ENCODE measurements around the gene SLX4IP.

SLX4IP gene

GRCh38 chr20:10665791-10666190, 230.7 kb downstream of the SLX4IP start:
- Histone ChIP-seq H3K9me3 (ENCODE audit: control insufficient read depth, insufficient read depth, low read length) (no peaks in the 10 kb centered on the region), H3K36me3 (ENCODE audit: insufficient read depth, low read length) (peaks cover 18% of the 10 kb centered on the region), H3K4me1 (ENCODE audit: insufficient read depth, low read length) (peaks cover 49% of the 10 kb centered on the region), H3K9ac (ENCODE audit: low read depth, low read length) (no peak overlapping the region)

- Histone ChIP-seq H3K9me3 (ENCODE audit: control insufficient read depth, insufficient read depth, low read length) (no peaks in the 10 kb centered on the region), H3K36me3 (ENCODE audit: insufficient read depth, low read length) (peaks cover 16% of the 10 kb centered on the region), H3K4me1 (ENCODE audit: insufficient read depth, low read length) (peaks cover 48% of the 10 kb centered on the region), H3K9ac (ENCODE audit: low read depth, low read length) (no peak overlapping the region)
Measured at GRCh38 chr20:10666221-10667076, 231.3 kb downstream of the SLX4IP start.

DNA sequence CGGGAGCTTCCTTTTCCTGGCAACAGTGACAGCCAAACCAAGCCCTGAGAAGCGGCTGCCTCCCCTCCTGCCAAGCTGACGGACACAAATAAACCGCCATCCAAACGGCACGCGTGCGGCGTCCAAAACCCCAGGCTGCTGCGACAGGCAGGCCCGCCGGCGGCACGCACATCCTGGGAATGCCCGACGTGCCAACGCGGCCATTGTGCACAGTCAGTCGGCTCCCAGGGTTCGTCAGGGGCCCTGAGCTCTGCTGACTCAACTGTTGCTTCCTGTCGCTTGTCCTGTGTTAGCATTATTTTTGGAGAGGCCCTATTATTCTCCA, 231.9 kb downstream of the SLX4IP start:
- H3K9me3 ChIP-seq (ENCODE audit: control insufficient read depth, insufficient read depth, low read length), result no peaks in the 10 kb centered on the region
- H3K36me3 ChIP-seq (ENCODE audit: insufficient read depth, low read length), result peaks cover 12% of the 10 kb centered on the region; the same call in 1 of the 2 replicates
- H3K4me1 ChIP-seq (ENCODE audit: insufficient read depth, low read length), result peaks cover 48% of the 10 kb centered on the region
- no peak overlapping the region for H3K9ac ChIP-seq (ENCODE audit: low read depth, low read length)

- Histone ChIP-seq H3K9me3 (ENCODE audit: control insufficient read depth, insufficient read depth, low read length) (no peaks in the 10 kb centered on the region), H3K36me3 (ENCODE audit: insufficient read depth, low read length) (peaks cover 12% of the 10 kb centered on the region; the same call in 1 of the 2 replicates), H3K9ac (ENCODE audit: low read depth, low read length) (no peak overlapping the region), H3K4me1 (ENCODE audit: insufficient read depth, low read length) (peaks cover 48% of the 10 kb centered on the region)
Measured at GRCh38 chr20:10667560-10668167, 232.6 kb downstream of the SLX4IP start.

- Histone ChIP-seq H3K4me1 (ENCODE audit: insufficient read depth, low read length) (peaks cover 43% of the 10 kb centered on the region), H3K9me3 (ENCODE audit: control insufficient read depth, insufficient read depth, low read length) (no peaks in the 10 kb centered on the region), H3K9ac (ENCODE audit: low read depth, low read length) (no peak overlapping the region), H3K36me3 (ENCODE audit: insufficient read depth, low read length) (peaks cover 3% of the 10 kb centered on the region; the same call in 1 of the 2 replicates)
Measured at GRCh38 chr20:10668677-10669368, 233.7 kb downstream of the SLX4IP start.

DNA sequence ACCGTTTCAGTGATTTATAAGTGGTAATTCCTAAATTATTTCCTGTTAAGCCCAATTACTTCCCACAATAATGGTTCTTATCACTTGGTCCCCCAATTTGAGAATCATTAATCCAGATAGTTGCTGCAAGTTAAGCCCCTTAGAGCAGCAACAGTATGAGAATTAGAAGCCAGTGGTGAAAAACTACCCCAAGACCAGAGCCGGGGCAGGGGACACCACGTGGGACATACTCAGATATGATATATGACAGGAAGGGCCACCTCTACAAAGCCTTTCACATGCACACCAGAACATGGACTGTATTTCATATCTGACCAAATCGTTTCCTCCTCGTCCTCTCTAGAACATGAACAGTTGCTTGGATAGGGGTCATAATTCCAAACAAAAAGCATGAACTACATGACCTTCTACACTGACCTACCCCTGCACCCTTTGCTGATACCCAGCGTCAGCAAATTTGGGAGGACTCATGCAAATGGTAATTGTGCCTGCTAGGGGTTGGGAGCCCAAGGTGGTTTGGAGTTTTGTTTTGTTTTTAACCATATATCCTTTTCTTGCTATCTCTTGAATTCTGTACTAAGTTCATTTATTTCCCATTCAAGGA, 234.8 kb downstream of the SLX4IP start:
- 0 out of 2 replicates have a peak, but pooled peaks cover 3% of the 10 kb centered on the region for H3K36me3 ChIP-seq (ENCODE audit: insufficient read depth, low read length)
- no peaks in the 10 kb centered on the region for H3K9me3 ChIP-seq (ENCODE audit: control insufficient read depth, insufficient read depth, low read length)
- H3K9ac ChIP-seq (ENCODE audit: low read depth, low read length), result no peak overlapping the region; the same call in 1 of the 2 replicates
- H3K4me1 ChIP-seq (ENCODE audit: insufficient read depth, low read length), result peaks cover 33% of the 10 kb centered on the region

DNA sequence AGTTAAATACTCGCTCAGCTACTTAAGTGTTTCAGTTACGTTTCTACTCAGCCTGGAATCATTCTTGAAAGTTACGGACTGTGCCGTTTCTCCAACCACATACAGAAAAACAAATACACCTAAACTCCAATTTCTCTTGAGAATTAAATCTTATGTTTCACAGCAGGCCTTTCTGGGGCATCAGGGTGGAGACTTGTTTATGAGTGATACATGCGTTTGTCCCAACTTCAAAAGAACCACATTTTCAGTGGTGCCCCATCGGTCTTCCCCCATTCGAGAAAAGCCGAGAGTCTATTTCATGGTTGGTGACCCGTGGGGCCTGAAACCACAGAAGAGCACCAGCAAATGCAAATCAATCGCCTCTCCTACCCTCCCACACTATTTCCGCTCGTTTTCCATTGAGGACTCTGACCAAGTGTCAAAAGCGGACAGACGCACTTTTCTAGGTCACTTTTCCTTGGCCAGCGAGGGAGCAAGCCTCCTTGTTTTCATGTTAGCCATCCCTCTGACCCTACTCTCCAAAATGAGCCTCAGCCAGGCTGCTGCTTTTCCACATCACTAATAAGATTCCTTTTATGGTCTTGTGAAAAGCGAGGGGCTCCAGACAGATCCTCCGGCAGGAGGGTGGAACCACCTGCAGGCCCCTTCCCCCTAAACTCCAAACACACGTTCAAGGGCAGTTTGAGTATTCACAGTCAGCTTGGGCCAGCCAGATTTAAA, 235.6 kb downstream of the SLX4IP start:
- H3K9me3 ChIP-seq (ENCODE audit: control insufficient read depth, insufficient read depth, low read length), result no peaks in the 10 kb centered on the region
- H3K9ac ChIP-seq (ENCODE audit: low read depth, low read length), result peak overlapping the region; percentile 80
- peaks cover 26% of the 10 kb centered on the region for H3K4me1 ChIP-seq (ENCODE audit: insufficient read depth, low read length)
- H3K36me3 ChIP-seq (ENCODE audit: insufficient read depth, low read length), result 0 out of 2 replicates have a peak, but pooled peaks cover 3% of the 10 kb centered on the region

DNA sequence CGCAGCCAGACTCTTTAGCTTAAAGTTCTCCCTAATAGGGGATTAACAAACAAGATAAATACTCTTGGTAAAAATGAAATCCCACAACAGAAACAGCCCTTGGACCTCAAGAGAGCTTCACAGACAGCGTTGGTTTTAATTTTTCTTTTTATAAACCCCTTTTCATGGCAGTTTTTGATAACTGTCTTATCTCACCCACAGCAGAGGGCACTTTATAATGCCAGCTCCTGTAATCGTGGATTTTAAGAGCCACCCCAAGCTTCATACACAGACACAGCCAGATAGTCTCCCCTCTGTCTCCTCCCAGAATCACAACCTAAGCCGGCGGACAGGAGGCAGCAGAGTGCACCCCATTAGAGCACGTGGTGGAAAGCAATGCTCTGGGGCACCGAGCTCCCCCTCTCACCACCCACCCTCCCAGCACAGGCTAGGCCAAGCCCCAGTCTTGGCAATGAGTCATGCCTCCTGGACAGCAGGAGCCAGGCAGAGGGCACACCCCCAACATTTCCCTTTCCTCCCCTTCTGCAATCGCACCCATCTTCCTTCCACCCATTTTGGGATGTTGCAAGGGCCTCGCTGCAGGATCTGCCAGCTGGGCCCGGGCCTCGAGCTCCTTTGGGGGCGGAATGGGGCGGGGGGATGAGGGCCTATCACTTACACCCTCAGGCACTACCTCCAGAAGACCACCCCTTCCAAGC, 236.3 kb downstream of the SLX4IP start:
- H3K36me3 ChIP-seq (ENCODE audit: insufficient read depth, low read length), result 0 out of 2 replicates have a peak, but pooled peaks cover 3% of the 10 kb centered on the region
- H3K9ac ChIP-seq (ENCODE audit: low read depth, low read length), result peak overlapping the region; percentile 80
- no peaks in the 10 kb centered on the region for H3K9me3 ChIP-seq (ENCODE audit: control insufficient read depth, insufficient read depth, low read length)
- H3K4me1 ChIP-seq (ENCODE audit: insufficient read depth, low read length), result peaks cover 20% of the 10 kb centered on the region

GRCh38 chr20:10671919-10672623, 237.0 kb downstream of the SLX4IP start:
- Histone ChIP-seq H3K4me1 (ENCODE audit: insufficient read depth, low read length) (peaks cover 17% of the 10 kb centered on the region), H3K9me3 (ENCODE audit: control insufficient read depth, insufficient read depth, low read length) (no peaks in the 10 kb centered on the region), H3K36me3 (ENCODE audit: insufficient read depth, low read length) (0 out of 2 replicates have a peak, but pooled peaks cover 3% of the 10 kb centered on the region), H3K9ac (ENCODE audit: low read depth, low read length) (peak overlapping the region; percentile 80)

DNA sequence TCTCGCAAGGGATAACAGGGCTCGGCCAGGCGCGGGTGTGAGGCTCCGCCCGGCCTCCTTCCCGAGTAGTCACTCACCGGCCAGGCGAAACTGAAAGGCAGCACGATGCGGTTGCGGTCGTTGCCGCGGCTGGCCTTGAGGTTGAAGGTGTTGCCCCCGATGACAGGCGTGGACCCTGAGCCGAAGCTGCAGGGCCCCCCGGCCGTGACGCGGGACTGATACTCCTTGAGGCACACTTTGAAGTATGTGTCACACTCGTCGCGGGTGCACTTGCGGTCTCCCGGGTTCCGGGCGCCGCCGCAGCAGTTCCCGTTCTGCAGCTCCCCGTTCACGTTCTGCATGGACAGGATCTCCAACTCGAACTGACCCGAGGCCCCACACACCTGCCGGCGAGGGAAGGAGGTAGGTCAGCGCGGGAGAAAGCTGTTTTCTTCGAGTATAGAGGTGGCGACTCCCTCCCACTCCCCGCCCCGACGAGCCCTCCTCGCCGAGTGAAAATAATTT, 237.6 kb downstream of the SLX4IP start:
- H3K9ac ChIP-seq (ENCODE audit: low read depth, low read length), result peak overlapping the region; percentile 80
- H3K9me3 ChIP-seq (ENCODE audit: control insufficient read depth, insufficient read depth, low read length), result no peaks in the 10 kb centered on the region
- H3K4me1 ChIP-seq (ENCODE audit: insufficient read depth, low read length), result peaks cover 11% of the 10 kb centered on the region
- H3K36me3 ChIP-seq (ENCODE audit: insufficient read depth, low read length), result no peaks in the 10 kb centered on the region

- peak overlapping the region; percentile 80 for H3K9ac ChIP-seq (ENCODE audit: low read depth, low read length)
- H3K4me1 ChIP-seq (ENCODE audit: insufficient read depth, low read length), result peaks cover 10% of the 10 kb centered on the region
- H3K36me3 ChIP-seq (ENCODE audit: insufficient read depth, low read length), result no peaks in the 10 kb centered on the region
- no peaks in the 10 kb centered on the region for H3K9me3 ChIP-seq (ENCODE audit: control insufficient read depth, insufficient read depth, low read length)
Measured at GRCh38 chr20:10673176-10673841, 238.2 kb downstream of the SLX4IP start.

DNA sequence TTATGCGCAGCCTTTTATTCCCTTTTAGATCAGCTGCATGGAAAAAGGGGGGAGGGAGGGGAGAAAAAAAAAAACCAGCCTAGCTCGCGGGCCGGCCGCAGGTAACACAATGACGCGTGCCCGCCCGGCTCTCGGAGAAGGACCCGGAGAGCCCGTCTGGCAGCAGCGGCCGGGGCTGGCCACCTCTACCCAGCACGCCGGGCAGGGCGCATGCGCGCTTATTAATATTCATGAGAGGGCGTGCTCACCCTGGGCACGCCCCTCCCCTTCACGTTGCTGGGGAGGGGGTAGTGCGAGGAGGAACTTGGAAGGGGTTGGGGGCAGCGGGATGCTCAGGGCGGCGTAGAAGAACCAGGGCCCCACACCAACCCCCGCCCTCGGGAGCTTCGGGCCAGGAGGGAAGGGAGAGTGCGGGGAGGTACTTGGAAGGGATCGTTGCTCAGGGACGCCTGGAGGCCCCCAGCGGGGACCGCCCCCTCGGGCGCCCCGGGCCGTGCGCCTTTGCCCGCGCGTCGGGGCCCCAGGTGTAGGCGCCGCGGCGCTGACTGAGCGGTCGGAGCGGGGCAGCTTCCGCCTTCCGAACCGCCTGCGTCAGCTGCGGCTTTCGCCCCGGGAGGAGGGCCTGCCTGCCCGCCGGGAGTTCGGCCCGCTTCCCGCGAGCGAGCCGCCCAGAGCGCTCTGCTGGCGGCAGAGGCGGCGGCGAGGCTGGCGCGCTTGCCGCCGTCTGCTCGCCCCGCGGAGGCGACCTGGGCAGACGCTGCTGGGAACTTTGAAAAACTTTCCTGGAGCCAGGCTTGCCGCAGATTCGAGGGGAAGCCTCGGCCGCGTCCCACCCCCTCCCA, 239.0 kb downstream of the SLX4IP start, which contains the start of gene JAG1:
TSS of gene JAG1 (minus strand) at position 158 of the 842 bp plus-strand sequence. CDS start 469 bp downstream, outside the sequence.
- peak within 1 kb of the TSS; percentile 80 for H3K9ac ChIP-seq (ENCODE audit: low read depth, low read length)
- H3K36me3 ChIP-seq (ENCODE audit: insufficient read depth, low read length), result no peaks in the 10 kb centered on the region
- H3K4me1 ChIP-seq (ENCODE audit: insufficient read depth, low read length), result peaks cover 10% of the 10 kb centered on the region
- no peaks in the 10 kb centered on the region for H3K9me3 ChIP-seq (ENCODE audit: control insufficient read depth, insufficient read depth, low read length)
